Thoracic aorta (tissue), 2 donors: ENCODE results near the gene VMP1. TPM values are rescaled to one million over a fixed set of nuclear protein-coding genes. Genes with fewer than 3 reads are reported as not detected.
"Not testable (repeated sequence)": the region's sequence is repeated elsewhere in the genome, so short reads cannot be mapped to it uniquely, and the experiment has no call there.

Source experiments
- ATAC-seq: fragments of 150-250 bp; one replicate; pipeline ENCODE4 v1.8.0; 2017; ENCODE audit warnings: low read depth; ENCODE audit not compliant: insufficient number of reproducible peaks, low FRiP score
- DNase-seq: peaks from one replicate; pipeline ENCODE4 v3.0.0-alpha.2; 2020; ENCODE audit warnings: low spot score
- H3K27ac ChIP-seq, 2 donors: fragments of 200-600 bp; sonication (generic); 1 replicate in 1 of 2; 2 replicates in 1 of 2; pipeline ENCODE4 v1.5.1; 2016; ENCODE audit warnings: mild to moderate bottlenecking in 2 of 2, moderate library complexity in 2 of 2
- H3K27me3 ChIP-seq: fragments of 200-600 bp; sonication (generic); replicated peaks from 2 replicates; pipeline ENCODE4 v1.6.0; 2016; ENCODE audit warnings: mild to moderate bottlenecking; ENCODE audit not compliant: insufficient read depth
- H3K36me3 ChIP-seq: fragments of 200-600 bp; sonication (generic); one replicate; pipeline ENCODE4 v1.5.1; 2016
- H3K4me1 ChIP-seq, 2 donors: fragments of 200-600 bp; sonication (generic); 1 replicate in 1 of 2; 2 replicates in 1 of 2; pipeline versions ENCODE4 v1.5.1 to v1.6.0; 2016; ENCODE audit warnings: low read depth in 2 of 2, mild to moderate bottlenecking in 1 of 2; ENCODE audit not compliant: control insufficient read depth in 1 of 2
- H3K4me3 ChIP-seq: fragments of 200-600 bp; sonication (generic); 2 replicates; pipeline ENCODE4 v1.5.1; 2016; ENCODE audit warnings: mild to moderate bottlenecking
- H3K9me3 ChIP-seq: fragments of 200-600 bp; sonication (generic); 2 replicates; pipeline ENCODE4 v1.5.1; 2016
- CTCF ChIP-seq: fragments of 200-600 bp; sonication (generic); IDR thresholded peaks from one replicate; pipeline ENCODE4 v1.5.1; 2019; ENCODE audit warnings: antibody characterized with exemption
- total RNA-seq, 2 donors: library from RNA; depleted of rRNA; stranded (reverse); fragments of >200 nt; gene quantifications; one replicate each; pipeline versions ENCODE4 v1.1.0 to v1.2.3, GENCODE V29; 2016

Gene VMP1
- total RNA-seq, 2 donors from 2014 or later = 183 to 728 TPM

GRCh38 chr17:59753522-59754467 lies 46.3 kb downstream of the VMP1 start:
- peak overlapping the region; percentile 57 for H3K4me3 ChIP-seq
- H3K27me3 ChIP-seq = no peaks in the 10 kb centered on the region
- H3K36me3 ChIP-seq = no peaks in the 10 kb centered on the region
- ATAC-seq (peak; percentile 70), DNase-seq (no peak)
- peaks cover 31 to 41% of the 10 kb centered on the region in 2 donors for H3K4me1 ChIP-seq
- peak overlapping the region; percentile 13 to 68 for H3K27ac ChIP-seq
- peak; percentile 66 for TF ChIP-seq CTCF
- H3K9me3 ChIP-seq = no peaks in the 10 kb centered on the region

- Histone ChIP-seq H3K4me3 (peak overlapping the region; percentile 57), H3K27ac (peak overlapping the region; percentile 64 to 68), H3K9me3 (no peaks in the 10 kb centered on the region), H3K4me1 (peaks cover 31 to 41% of the 10 kb centered on the region in 2 donors), H3K36me3 (no peaks in the 10 kb centered on the region), H3K27me3 (no peaks in the 10 kb centered on the region)
- no peak for ATAC-seq
- no peak for TF ChIP-seq CTCF
- no peak for DNase-seq
Observed at GRCh38 chr17:59754552-59754951, 47.1 kb downstream of the VMP1 start.

GRCh38 chr17:59755069-59755468 lies 47.6 kb downstream of the VMP1 start:
- not testable (repeated sequence) for DNase-seq, ATAC-seq, H3K27me3 ChIP-seq, H3K4me3 ChIP-seq, H3K9me3 ChIP-seq, H3K36me3 ChIP-seq
- Histone ChIP-seq H3K27ac (peak overlapping the region; percentile 64 to 68), H3K4me1 (peaks cover 31 to 41% of the 10 kb centered on the region in 2 donors)

- peak overlapping the region; percentile 16 for H3K4me3 ChIP-seq
- H3K27ac ChIP-seq = peak overlapping the region; percentile 64 to 68
- H3K27me3 ChIP-seq = no peaks in the 10 kb centered on the region
- H3K36me3 ChIP-seq = no peaks in the 10 kb centered on the region
- DNase-seq = no peak
- ATAC-seq = no peak
- no peaks in the 10 kb centered on the region for H3K9me3 ChIP-seq
- H3K4me1 ChIP-seq = peaks cover 31 to 41% of the 10 kb centered on the region in 2 donors
- TF ChIP-seq CTCF = no peak
Observed at GRCh38 chr17:59756236-59756818, 48.9 kb downstream of the VMP1 start.

- Histone ChIP-seq H3K27ac (peak overlapping the region; percentile 64 to 68), H3K4me3 (no peak overlapping the region), H3K9me3 (no peaks in the 10 kb centered on the region), H3K27me3 (no peaks in the 10 kb centered on the region), H3K4me1 (peaks cover 32 to 47% of the 10 kb centered on the region in 2 donors), H3K36me3 (no peaks in the 10 kb centered on the region)
- DNase-seq (no peak), ATAC-seq (no peak)
- TF ChIP-seq CTCF = no peak
Observed at GRCh38 chr17:59757043-59757442, 49.6 kb downstream of the VMP1 start.
